Right cardiac atrium (tissue), 5 donors: ENCODE data around the gene SLC8B1. TPM values are rescaled to one million over a fixed set of nuclear protein-coding genes. Genes with fewer than 3 reads are reported as not detected.
A peak's percentile ranks its signal among the peaks of the same experiment; 100 is the strongest.
"Not testable (repeated sequence)": the region's sequence is repeated elsewhere in the genome, so short reads cannot be mapped to it uniquely, and the experiment has no call there.

Source experiments
- ATAC-seq, 2 donors: fragments of 200-7000 bp; cut with Tn5 transposase; one replicate each; pipeline versions ENCODE4 v1.8.0 to v1.9.1; 2020; ENCODE audit warnings: moderate library complexity in 2 of 2, mild to moderate bottlenecking in 1 of 2
- DNase-seq, 3 donors: peaks; one replicate each; pipeline ENCODE4 v3.0.0-alpha.2; 2020
- H3K27ac ChIP-seq: one replicate; pipeline ENCODE4 v1.5.1; 2013; ENCODE audit warnings: mild to moderate bottlenecking, low read length, control low read depth, moderate library complexity
- H3K27me3 ChIP-seq: one replicate; pipeline ENCODE4 v1.6.1; 2013; ENCODE audit not compliant: control insufficient read depth, insufficient read depth
- H3K4me1 ChIP-seq: one replicate; pipeline ENCODE4 v1.6.1; 2013; ENCODE audit warnings: low read length; ENCODE audit not compliant: control insufficient read depth, insufficient read depth
- H3K4me3 ChIP-seq: one replicate; pipeline ENCODE4 v1.5.1; 2013; ENCODE audit warnings: low read length, control low read depth
- H3K9me3 ChIP-seq: one replicate; pipeline ENCODE4 v1.6.1; 2013; ENCODE audit warnings: low read length; ENCODE audit not compliant: control insufficient read depth
- WGBS: extraction: QIAGEN DNeasy Blood & Tissue Kit; methylation state at CpG from one replicate; pipeline ENCODE4 v1.1.7; 2013; 5-methylcytosine and 5-hydroxymethylcytosine counted together
- intact Hi-C, 4 donors: fragments of 100-400 bp; cut with DNase I; formaldehyde crosslinking; loops; one replicate each; pipeline versions ENCODE4 v1.11.0 to v1.14.0; 2022 to 2023
- polyA plus RNA-seq: library from polyadenylated mRNA; stranded (reverse); fragments of 200-250 nt; gene quantifications from one replicate; pipeline ENCODE4 v1.2.3, GENCODE V29; 2013
- total RNA-seq, 4 donors: library from RNA; stranded (reverse); fragmentation: NEBNext Ultra II Directional; extraction: Animal tissue kit (Norgen Biotek cat#: 25700); gene quantifications; one replicate each; pipeline ENCODE4 v1.2.1, GENCODE V29; 2021
- donor health status: healthy with polysubstance abuse.
- donor health status: DM: no; HTN: yes; CAD: no.
- donor health status: DM: no; HTN: no; CAD: no.
- donor health status: DM: no; HTN: yes; CAD: no; lungs with severe emphysema.
- donor health status: DM: yes; HTN: yes; CAD: no.

Gene SLC8B1
- total and polyA plus RNA-seq, 5 donors = 10.8 to 16.0 (median 13.2) TPM

DNA sequence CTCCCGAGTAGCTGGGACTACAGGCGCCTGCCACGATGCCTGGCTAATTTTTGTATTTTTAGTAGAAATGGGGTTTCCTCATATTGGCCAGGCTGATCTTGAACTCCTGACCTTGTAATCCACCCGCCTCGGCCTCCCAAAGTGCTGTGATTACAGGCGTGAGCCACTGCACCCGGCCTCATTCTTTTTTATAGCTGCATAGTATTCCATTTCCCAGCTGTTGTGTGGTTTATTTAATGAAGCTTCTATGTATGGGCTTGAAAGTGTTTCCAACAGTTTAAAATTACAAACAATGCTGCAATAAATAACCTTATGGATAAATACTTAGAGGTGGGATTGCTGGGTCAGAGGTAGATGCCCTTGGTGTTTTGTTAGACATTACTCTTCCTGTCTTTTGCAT is 19.3 kb upstream of the SLC8B1 start:
- not testable (repeated sequence) for H3K27ac ChIP-seq

DNA sequence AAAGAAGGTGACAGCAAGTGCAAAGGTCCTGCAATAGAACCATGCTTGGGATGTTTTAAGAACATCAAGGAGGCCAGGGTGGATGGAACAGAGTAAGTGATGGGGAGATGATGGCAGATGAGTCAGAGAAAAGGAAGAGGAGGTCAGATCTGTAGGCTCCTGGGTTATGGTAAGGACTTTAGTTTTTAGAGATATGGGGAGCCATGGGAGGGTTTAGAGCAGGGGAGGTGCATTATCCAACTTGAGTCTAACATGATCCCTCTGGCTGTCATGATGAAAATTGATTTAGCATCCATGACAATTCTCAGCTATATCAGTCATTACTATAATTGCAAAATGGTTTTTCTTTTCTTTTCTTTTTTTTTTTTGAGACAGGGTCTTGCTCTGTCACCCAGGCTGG is 16.2 kb upstream of the SLC8B1 start:
- no peaks in the 10 kb centered on the region for H3K4me1 ChIP-seq
- DNase-seq = no peak
- no peak overlapping the region for H3K27ac ChIP-seq
- ATAC-seq = no peak
- no peak overlapping the region for H3K4me3 ChIP-seq
- intact Hi-C loops = no loop called here
- H3K27me3 ChIP-seq = no peaks in the 10 kb centered on the region
- no peaks in the 10 kb centered on the region for H3K9me3 ChIP-seq

More for the DNA sequence above, 19.3 kb upstream of the SLC8B1 start:
- H3K27me3 ChIP-seq, DNase-seq, intact Hi-C loops, H3K4me3 ChIP-seq, H3K9me3 ChIP-seq, H3K4me1 ChIP-seq, ATAC-seq: not testable (repeated sequence)
- 91% methylated on average over 7 of the region's 7 CpGs for WGBS

DNA sequence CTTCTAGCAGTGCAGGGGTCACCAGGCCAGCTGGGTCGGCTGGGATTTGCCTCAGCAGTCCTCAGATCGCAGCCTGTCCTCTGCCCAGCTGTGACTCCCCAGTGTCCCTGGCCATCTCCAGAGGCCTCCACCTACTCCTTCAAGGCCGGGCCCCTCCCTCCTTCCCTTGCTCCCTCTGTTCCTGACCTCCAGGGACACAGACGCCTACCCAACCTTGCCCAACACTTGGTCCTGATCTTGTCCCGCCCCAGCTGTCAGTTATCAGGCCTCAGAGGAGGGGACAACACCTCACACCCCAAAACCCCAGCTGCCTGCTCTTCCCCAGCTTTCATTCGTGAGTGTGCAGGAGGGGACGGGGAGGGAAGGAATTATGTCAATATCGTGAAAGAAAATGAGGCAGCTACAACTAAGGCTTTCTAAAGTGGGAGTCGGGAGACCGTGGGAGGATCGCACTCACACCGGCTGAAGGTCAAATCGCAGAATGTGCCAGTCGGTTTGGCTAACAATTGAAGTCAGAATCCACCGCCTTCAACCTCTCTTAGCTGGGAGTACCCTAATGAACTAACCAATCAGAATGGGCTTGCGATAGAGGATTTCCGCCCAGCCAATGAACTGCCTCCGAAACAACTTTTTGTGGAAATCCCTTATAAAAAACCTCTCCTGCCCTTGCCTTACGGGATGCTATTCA is 14.1 kb upstream of the SLC8B1 start:
- Histone ChIP-seq H3K27me3 (no peaks in the 10 kb centered on the region), H3K9me3 (no peaks in the 10 kb centered on the region), H3K27ac (no peak overlapping the region), H3K4me1 (no peaks in the 10 kb centered on the region), H3K4me3 (no peak overlapping the region)
- peak; percentile 51 to 57 for ATAC-seq
- no peak for DNase-seq
- WGBS = 48% methylated on average over 19 of the region's 19 CpGs
- intact Hi-C loops = no loop called here

DNA sequence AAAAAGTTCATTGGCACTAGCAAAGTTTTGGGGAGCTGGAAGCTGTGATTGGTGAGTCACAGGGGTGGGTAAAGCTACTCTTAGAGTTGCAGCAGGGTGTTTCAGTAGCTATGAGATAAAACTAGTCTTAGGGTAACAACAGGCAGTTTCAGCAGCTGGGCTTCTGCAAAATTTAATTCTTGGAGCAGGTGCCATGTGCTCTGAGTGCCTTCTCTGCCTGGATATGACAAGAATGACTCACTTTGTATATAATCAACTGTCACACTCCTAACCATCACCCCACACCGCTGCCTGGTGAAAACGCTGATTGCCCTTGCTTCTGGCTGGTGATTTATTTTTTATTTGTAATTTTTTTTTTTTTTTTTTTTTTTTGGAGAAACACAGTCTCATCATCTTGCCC is 13.0 kb upstream of the SLC8B1 start:
- H3K27ac ChIP-seq = no peak overlapping the region
- ATAC-seq (peak in 1 of 2 donors; percentile 61), DNase-seq (no peak)
- no peaks in the 10 kb centered on the region for H3K9me3 ChIP-seq
- no peaks in the 10 kb centered on the region for H3K4me1 ChIP-seq
- H3K27me3 ChIP-seq = no peaks in the 10 kb centered on the region
- H3K4me3 ChIP-seq = no peak overlapping the region
- 70% methylated on average over 2 of the region's 2 CpGs for WGBS
- intact Hi-C loops = no loop called here

DNA sequence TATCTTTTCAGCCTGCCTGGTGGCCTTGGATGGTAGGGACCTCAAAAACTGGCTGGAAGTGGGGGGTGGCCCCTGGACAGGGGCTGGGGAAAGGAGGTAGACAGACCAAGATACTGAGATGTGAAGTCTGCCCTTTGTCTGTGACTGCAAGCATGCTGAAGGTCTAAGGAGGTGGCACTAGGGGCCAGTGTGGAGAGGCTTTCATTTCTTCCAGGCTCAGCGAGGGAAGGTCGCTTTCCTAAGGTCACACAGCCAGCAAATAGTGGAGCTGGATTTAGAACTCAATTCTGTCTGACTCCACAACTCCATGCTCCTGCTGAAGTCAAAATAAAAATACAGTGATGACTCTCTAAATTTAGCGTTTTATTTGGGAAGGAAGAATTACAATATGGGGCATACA is 12.2 kb upstream of the SLC8B1 start:
- intact Hi-C loops = no loop called here
- WGBS = 90% methylated on average over 3 of the region's 3 CpGs
- Histone ChIP-seq H3K27me3 (no peaks in the 10 kb centered on the region), H3K4me1 (no peaks in the 10 kb centered on the region), H3K27ac (no peak overlapping the region), H3K4me3 (no peak overlapping the region), H3K9me3 (no peaks in the 10 kb centered on the region)
- DNase-seq (no peak), ATAC-seq (no peak)

DNA sequence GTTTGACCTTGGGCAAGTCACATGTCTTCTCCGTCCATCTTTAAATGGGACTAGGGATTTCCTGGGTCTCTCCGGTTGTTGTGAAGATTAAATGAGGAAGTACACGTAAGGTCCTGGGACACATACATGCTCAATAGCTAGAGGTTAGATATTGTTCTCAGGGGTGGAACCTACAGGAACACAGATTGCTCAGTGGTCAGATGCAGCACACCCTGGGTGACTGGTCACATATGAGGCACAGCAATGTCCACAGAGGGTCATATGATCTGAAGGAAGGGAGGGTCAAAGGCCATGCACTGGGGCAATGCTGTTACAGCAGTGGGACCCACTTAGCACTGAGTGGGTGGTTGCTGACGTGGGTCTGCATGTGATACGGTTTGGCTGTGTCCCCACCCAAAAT is 11.4 kb upstream of the SLC8B1 start:
- 82% methylated on average over 5 of the region's 5 CpGs for whole genome bisulfite sequencing
- Histone ChIP-seq H3K9me3 (no peaks in the 10 kb centered on the region), H3K27me3 (no peaks in the 10 kb centered on the region), H3K27ac (no peak overlapping the region), H3K4me3 (no peak overlapping the region), H3K4me1 (no peaks in the 10 kb centered on the region)
- ATAC-seq (no peak), DNase-seq (no peak)
- intact Hi-C loops = no loop called here

DNA sequence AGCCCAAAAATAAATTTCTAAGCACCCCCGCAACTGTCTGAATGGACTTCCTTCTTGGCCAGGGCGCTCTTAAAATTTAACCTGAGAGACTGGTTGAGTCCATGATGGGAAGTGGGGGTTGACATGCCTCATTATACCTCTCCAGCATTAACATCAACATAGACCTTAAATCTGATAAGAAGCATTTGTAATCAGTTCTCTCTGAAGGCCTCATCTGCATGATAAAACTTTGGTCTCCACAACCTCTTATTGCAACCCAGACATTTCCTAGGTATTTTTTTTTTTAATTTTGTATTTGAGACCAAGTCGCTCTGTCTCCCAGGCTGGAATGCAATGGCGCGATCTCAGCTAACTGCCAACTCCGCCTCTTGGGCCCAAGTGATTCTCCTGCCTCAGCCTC is 10.4 kb upstream of the SLC8B1 start:
- intact Hi-C loops = no loop called here
- Histone ChIP-seq H3K27ac (no peak overlapping the region), H3K9me3 (no peaks in the 10 kb centered on the region), H3K27me3 (no peaks in the 10 kb centered on the region), H3K4me3 (no peak overlapping the region), H3K4me1 (no peaks in the 10 kb centered on the region)
- WGBS = 93% methylated on average over 6 of the region's 6 CpGs
- ATAC-seq = no peak
- DNase-seq = no peak

DNA sequence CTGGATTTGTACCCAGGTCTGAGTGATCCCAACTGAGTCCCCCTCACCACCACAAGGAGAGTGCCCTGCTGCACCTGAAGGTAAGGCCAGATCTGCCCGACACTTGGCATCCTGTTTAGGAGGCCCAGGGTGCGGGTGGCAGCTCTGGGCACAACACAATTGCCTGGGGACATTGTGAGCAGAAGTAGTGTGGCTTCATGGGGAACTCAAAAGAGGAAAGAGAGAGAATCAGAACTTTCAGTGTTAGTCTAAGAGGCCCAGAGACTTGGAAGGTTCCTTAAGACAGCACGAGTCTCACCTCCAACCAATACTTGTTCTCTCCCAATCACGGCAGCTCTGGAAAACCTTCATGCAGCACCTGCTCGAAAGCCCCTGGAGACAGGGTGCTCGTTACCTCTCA is 6.6 kb upstream of the SLC8B1 start:
- intact Hi-C loops = no loop called here
- no peaks in the 10 kb centered on the region for H3K27me3 ChIP-seq
- ATAC-seq (no peak), DNase-seq (no peak)
- no peaks in the 10 kb centered on the region for H3K4me1 ChIP-seq
- no peaks in the 10 kb centered on the region for H3K9me3 ChIP-seq
- WGBS = 85% methylated on average over 6 of the region's 6 CpGs
- H3K27ac ChIP-seq = no peak overlapping the region
- H3K4me3 ChIP-seq = no peak overlapping the region

DNA sequence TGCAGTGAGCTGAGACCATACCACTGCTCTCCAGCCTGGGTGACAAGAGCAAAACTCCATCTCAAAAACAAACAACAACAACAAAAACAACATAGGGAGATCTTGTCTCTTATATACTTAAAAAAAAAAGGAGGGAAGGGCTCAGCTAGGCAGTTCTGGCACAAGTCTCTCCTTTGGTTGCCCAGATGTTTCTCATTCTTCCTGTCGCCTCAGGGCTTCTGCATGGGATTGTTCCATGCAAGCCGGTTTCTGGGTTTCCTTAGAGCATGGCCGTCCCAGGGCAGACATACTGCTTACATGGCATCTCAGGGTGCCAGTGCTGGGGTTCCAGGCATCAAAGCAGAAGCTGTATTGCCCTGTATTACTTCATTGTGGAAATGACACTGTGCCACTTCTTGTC is 5.2 kb upstream of the SLC8B1 start:
- 75% methylated on average over 3 of the region's 3 CpGs for WGBS
- intact Hi-C loops = no loop called here

DNA sequence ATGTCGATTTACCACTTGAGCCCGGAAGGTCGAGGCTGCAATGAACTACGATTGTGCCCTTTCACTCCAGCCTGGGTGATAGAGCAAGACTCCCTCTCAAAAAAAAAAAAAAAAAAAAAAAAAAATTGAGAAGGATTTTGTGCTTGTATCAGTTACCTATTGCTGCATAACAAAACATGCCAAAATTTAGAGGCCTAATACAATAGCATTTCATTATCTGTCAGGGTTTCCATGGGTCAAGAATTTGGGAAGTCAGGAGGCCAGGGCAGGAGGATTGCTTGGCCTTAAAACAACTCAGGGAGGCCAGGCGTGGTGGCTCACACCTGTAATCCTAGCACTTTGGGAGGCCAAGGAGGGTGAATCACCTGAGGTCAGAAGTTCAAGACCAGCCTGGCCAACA is 4.6 kb upstream of the SLC8B1 start:
- Histone ChIP-seq H3K4me3 (no peak overlapping the region), H3K4me1 (no peaks in the 10 kb centered on the region), H3K9me3 (no peaks in the 10 kb centered on the region), H3K27ac (no peak overlapping the region), H3K27me3 (no peaks in the 10 kb centered on the region)
- no peak for DNase-seq
- intact Hi-C loops = no loop called here
- no peak for ATAC-seq
- WGBS = 97% methylated on average over 5 of the region's 5 CpGs

More for the DNA sequence above, 5.2 kb upstream of the SLC8B1 start:
- Histone ChIP-seq H3K4me3 (no peak overlapping the region), H3K27me3 (no peaks in the 10 kb centered on the region), H3K27ac (no peak overlapping the region), H3K4me1 (no peaks in the 10 kb centered on the region), H3K9me3 (no peaks in the 10 kb centered on the region)
- DNase-seq = no peak
- ATAC-seq = no peak

DNA sequence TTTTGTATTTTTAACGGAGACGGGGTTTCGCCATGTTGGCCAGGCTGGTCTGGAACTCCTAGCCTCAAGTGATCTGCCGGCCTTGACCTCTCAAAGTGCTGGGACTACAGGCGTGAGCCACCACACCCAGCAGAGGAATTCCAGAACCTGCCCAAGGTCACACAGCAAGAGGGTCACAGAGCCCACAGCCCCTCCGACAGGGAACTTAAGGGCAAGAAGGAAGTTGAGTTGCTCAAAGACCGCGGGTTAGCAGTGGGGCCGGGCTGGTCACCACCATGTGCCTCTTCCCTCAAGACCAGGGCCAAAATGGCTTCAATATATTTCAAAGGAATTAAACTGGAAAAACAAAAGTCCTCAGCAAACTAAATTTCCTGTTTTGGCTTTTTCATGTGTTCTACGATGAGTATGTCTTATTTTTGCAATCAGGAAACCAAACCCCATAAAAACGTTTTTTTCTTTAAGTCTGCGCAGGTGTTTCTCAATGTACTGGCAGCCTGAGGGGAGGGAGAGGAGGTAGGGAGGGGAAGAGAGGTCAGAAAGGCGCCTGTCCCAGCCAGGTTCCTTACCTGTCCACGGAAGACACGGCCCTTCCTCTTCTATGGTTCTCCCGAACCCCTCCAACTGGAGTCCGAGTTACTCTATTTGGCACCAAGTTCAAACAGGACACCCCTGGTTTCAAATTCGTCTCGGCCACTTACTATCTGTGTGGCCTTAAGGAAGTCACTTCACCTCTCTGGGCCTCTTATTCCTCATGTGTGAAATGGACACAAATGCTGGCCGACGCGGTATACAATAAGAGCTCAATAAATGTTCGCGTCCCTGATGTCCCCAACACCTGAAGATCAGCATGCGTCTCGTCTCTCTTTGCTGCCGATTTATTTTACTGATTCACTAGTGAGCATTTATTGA is 778 bp downstream of the SLC8B1 start:
- intact Hi-C loops = no loop called here
- peak in 2 of 3 donors; percentile 42 to 74 for DNase-seq
- peaks cover 4% of the 10 kb centered on the region for H3K4me1 ChIP-seq
- no peaks in the 10 kb centered on the region for H3K9me3 ChIP-seq
- H3K4me3 ChIP-seq = peak overlapping the region; percentile 70
- H3K27me3 ChIP-seq = no peaks in the 10 kb centered on the region
- ATAC-seq = peak; percentile 2 to 17
- 36% methylated on average over 27 of the region's 27 CpGs for WGBS
- no peak overlapping the region for H3K27ac ChIP-seq
